Astrocyte (in vitro differentiated cells and primary cell): ENCODE data around the gene CTXND1. TPM values are rescaled to one million over a fixed set of nuclear protein-coding genes. Genes with fewer than 3 reads are reported as not detected.

Source experiments
- DNase-seq: peaks from one replicate; pipeline ENCODE4 v3.0.0-alpha.2; 2010; ENCODE audit warnings: low read depth
- FAIRE-seq: peaks from 2 replicates; lab custom pipeline; 2011; peaks lifted over from hg19 to GRCh38; lab: Jason Lieb, UNC
- H2AFZ ChIP-seq: 2 replicates; pipeline ENCODE4 v1.6.0; 2012; ENCODE audit warnings: low read depth, low read length, inconsistent platforms
- H3K27ac ChIP-seq: 2 replicates; pipeline ENCODE4 v1.5.1; 2011; ENCODE audit warnings: low read depth, low read length, inconsistent platforms
- H3K27me3 ChIP-seq: 2 replicates; pipeline ENCODE4 v1.6.0; 2011; ENCODE audit warnings: low read length, inconsistent platforms; ENCODE audit not compliant: insufficient read depth
- H3K36me3 ChIP-seq: 2 replicates; pipeline ENCODE4 v1.5.1; 2011; ENCODE audit warnings: low read length, inconsistent platforms; ENCODE audit not compliant: insufficient read depth
- H3K4me1 ChIP-seq: 2 replicates; pipeline ENCODE4 v1.5.1; 2011; ENCODE audit warnings: low read length, inconsistent platforms; ENCODE audit not compliant: insufficient read depth
- H3K4me2 ChIP-seq: 2 replicates; pipeline ENCODE4 v1.6.0; 2012; ENCODE audit warnings: low read length, inconsistent platforms
- H3K4me3 ChIP-seq: 2 replicates; pipeline ENCODE4 v1.5.1; 2011; ENCODE audit warnings: low read depth, mild to moderate bottlenecking, low read length, inconsistent platforms; ENCODE audit not compliant: insufficient read depth
- H3K79me2 ChIP-seq: 2 replicates; pipeline ENCODE4 v1.6.0; 2012; ENCODE audit warnings: mild to moderate bottlenecking, low read length, inconsistent platforms; ENCODE audit not compliant: insufficient read depth
- H3K9ac ChIP-seq: 2 replicates; pipeline ENCODE4 v1.6.0; 2012; ENCODE audit warnings: mild to moderate bottlenecking, low read length, inconsistent platforms
- H3K9me3 ChIP-seq: 2 replicates; pipeline ENCODE4 v1.5.1; 2012; ENCODE audit warnings: low read depth, mild to moderate bottlenecking, low read length, inconsistent platforms; ENCODE audit not compliant: insufficient read depth
- H4K20me1 ChIP-seq: 2 replicates; pipeline ENCODE4 v1.6.0; 2012; ENCODE audit warnings: low read length, inconsistent platforms; ENCODE audit not compliant: insufficient read depth
- H3K27ac Mint-ChIP-seq: one replicate; pipeline ENCODE4 v1.8.0; 2021; ENCODE audit warnings: mild to moderate bottlenecking, mixed read lengths; ENCODE audit not compliant: unreplicated experiment
- H3K27me3 Mint-ChIP-seq: one replicate; pipeline ENCODE4 v1.8.0; 2021; ENCODE audit warnings: low read depth, mixed read lengths; ENCODE audit not compliant: unreplicated experiment
- H3K36me3 Mint-ChIP-seq: one replicate; pipeline ENCODE4 v1.8.0; 2021; ENCODE audit warnings: low read depth, mixed read lengths; ENCODE audit not compliant: unreplicated experiment
- H3K4me1 Mint-ChIP-seq: one replicate; pipeline ENCODE4 v1.8.0; 2021; ENCODE audit warnings: low read depth, mixed read lengths; ENCODE audit not compliant: unreplicated experiment
- H3K4me3 Mint-ChIP-seq: one replicate; pipeline ENCODE4 v1.8.0; 2021; ENCODE audit warnings: mild to moderate bottlenecking, moderate library complexity, mixed read lengths; ENCODE audit not compliant: unreplicated experiment
- H3K9me3 Mint-ChIP-seq: one replicate; pipeline ENCODE4 v1.8.0; 2021; ENCODE audit warnings: mild to moderate bottlenecking, mixed read lengths; ENCODE audit not compliant: unreplicated experiment
- CTCF ChIP-seq: IDR thresholded peaks from 2 replicates; pipeline ENCODE4 v1.5.1; 2011; ENCODE audit warnings: low read depth, mild to moderate bottlenecking, inconsistent platforms, low read length, moderate library complexity; ENCODE audit not compliant: insufficient read depth
- EZH2 ChIP-seq: IDR thresholded peaks from 2 replicates; pipeline ENCODE4 v1.6.1; 2012; ENCODE audit warnings: mild to moderate bottlenecking, low read length, inconsistent platforms; ENCODE audit not compliant: insufficient read depth
- total RNA-seq: library from RNA; stranded (reverse); gene quantifications from 2 replicates; pipeline ENCODE4 v1.2.1, GENCODE V29; 2021

The CTXND1 gene
- total RNA-seq, 1 donor from 2014 or later = not detected

- no peaks in the 10 kb centered on the region for H3K36me3 Mint-ChIP-seq
- peaks cover 7% of the 10 kb centered on the region for H3K27me3 ChIP-seq
- no peaks in the 10 kb centered on the region for H4K20me1 ChIP-seq
- H3K4me3 ChIP-seq = no peak overlapping the region
- H3K4me1 ChIP-seq = no peaks in the 10 kb centered on the region
- no peaks in the 10 kb centered on the region for H3K9me3 Mint-ChIP-seq
- no peaks in the 10 kb centered on the region for H3K36me3 ChIP-seq
- no peaks in the 10 kb centered on the region for H3K79me2 ChIP-seq
- H3K9ac ChIP-seq = no peak overlapping the region
- no peak overlapping the region for H2AFZ ChIP-seq
- H3K4me3 Mint-ChIP-seq = no peak overlapping the region
- H3K27ac Mint-ChIP-seq = no peak overlapping the region
- peaks cover 11% of the 10 kb centered on the region for H3K27me3 Mint-ChIP-seq
- FAIRE-seq = no peak
- H3K9me3 ChIP-seq = no peaks in the 10 kb centered on the region
- H3K4me2 ChIP-seq = no peak overlapping the region
- no peak for TF ChIP-seq EZH2
- TF ChIP-seq CTCF = no peak
- no peak overlapping the region for H3K27ac ChIP-seq
- peaks cover 3% of the 10 kb centered on the region for H3K4me1 Mint-ChIP-seq
- DNase-seq = no peak
Measured at GRCh38 chr15:80231371-80231770, 20.6 kb downstream of the CTXND1 start.

GRCh38 chr15:80228959-80229610 lies 22.9 kb downstream of the CTXND1 start:
- Mint-ChIP-seq H3K27me3 (peaks cover 11% of the 10 kb centered on the region), H3K36me3 (no peaks in the 10 kb centered on the region), H3K9me3 (no peaks in the 10 kb centered on the region), H3K27ac (no peak overlapping the region), H3K4me3 (no peak overlapping the region), H3K4me1 (peaks cover 3% of the 10 kb centered on the region)
- no peaks in the 10 kb centered on the region for H3K9me3 ChIP-seq
- TF ChIP-seq CTCF = no peak
- no peak for TF ChIP-seq EZH2
- no peak for FAIRE-seq
- H3K27ac ChIP-seq = no peak overlapping the region
- H3K27me3 ChIP-seq = peaks cover 7% of the 10 kb centered on the region
- no peak overlapping the region for H2AFZ ChIP-seq
- H3K4me3 ChIP-seq = no peak overlapping the region
- no peak overlapping the region for H3K4me2 ChIP-seq
- no peak overlapping the region for H3K9ac ChIP-seq
- no peaks in the 10 kb centered on the region for H3K79me2 ChIP-seq
- H3K36me3 ChIP-seq = no peaks in the 10 kb centered on the region
- peak; percentile 59 for DNase-seq
- no peaks in the 10 kb centered on the region for H3K4me1 ChIP-seq
- H4K20me1 ChIP-seq = no peaks in the 10 kb centered on the region

- no peaks in the 10 kb centered on the region for H3K27me3 ChIP-seq
- no peak overlapping the region for H3K27ac Mint-ChIP-seq
- TF ChIP-seq EZH2 (no peak), CTCF (no peak)
- FAIRE-seq (no peak), DNase-seq (no peak)
- H3K27me3 Mint-ChIP-seq = no peaks in the 10 kb centered on the region
- no peaks in the 10 kb centered on the region for H3K4me1 ChIP-seq
- no peak overlapping the region for H3K27ac ChIP-seq
- H3K36me3 Mint-ChIP-seq = no peaks in the 10 kb centered on the region
- H3K4me2 ChIP-seq = no peak overlapping the region
- H3K9ac ChIP-seq = no peak overlapping the region
- no peaks in the 10 kb centered on the region for H4K20me1 ChIP-seq
- no peaks in the 10 kb centered on the region for H3K36me3 ChIP-seq
- no peaks in the 10 kb centered on the region for H3K9me3 ChIP-seq
- no peaks in the 10 kb centered on the region for H3K9me3 Mint-ChIP-seq
- no peak overlapping the region for H2AFZ ChIP-seq
- no peak overlapping the region for H3K4me3 ChIP-seq
- H3K4me3 Mint-ChIP-seq = no peak overlapping the region
- H3K79me2 ChIP-seq = no peaks in the 10 kb centered on the region
- H3K4me1 Mint-ChIP-seq = no peaks in the 10 kb centered on the region
Measured at GRCh38 chr15:80219955-80220354, 32.1 kb downstream of the CTXND1 start.
